HG03442 (cell line): Measurements from ENCODE around the gene WDR35.

Source experiments
- ATAC-seq: cut with Tn5 transposase; IDR thresholded peaks from one replicate; pipeline ENCODE4 v1.9.1; 2021; ENCODE audit warnings: mild to moderate bottlenecking, moderate library complexity; ENCODE audit not compliant: unreplicated experiment

Gene WDR35

DNA sequence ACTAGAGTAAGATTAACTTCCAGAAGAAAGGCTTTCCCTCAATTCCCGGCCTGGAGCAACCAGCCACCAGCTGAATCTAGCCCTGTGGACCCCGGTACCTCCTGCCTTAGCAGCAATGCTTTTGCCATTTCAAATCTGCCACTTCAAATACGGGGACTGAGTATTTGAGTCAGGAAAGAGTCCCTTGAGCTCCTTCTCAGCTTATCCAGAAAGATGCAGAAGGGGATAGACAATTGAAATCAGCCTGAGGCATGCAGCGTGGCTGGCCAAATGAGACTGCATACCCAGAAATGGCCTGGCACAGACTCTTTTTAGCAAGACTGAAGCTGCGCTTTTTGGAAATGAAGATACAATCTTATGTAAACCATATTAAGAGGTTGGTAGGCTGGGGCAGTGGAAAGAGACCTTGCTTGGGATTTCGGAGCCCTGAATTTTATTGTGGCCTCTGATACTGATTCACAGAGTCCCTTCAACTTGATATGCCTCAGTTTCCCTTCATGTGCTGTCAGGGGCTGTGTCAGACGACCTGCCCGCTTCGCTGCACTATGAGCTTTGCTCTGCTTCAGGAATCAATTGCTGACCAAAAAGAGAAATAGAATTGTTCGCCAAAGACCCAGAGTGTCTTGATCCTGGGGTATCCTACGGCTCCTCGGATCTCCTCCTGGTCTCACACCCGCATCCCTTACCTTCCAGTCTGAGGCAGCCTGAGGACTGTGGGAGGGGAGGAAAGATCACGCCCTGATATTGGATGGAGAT lies 21.5 kb upstream of the WDR35 start:
- no peak for ATAC-seq

DNA sequence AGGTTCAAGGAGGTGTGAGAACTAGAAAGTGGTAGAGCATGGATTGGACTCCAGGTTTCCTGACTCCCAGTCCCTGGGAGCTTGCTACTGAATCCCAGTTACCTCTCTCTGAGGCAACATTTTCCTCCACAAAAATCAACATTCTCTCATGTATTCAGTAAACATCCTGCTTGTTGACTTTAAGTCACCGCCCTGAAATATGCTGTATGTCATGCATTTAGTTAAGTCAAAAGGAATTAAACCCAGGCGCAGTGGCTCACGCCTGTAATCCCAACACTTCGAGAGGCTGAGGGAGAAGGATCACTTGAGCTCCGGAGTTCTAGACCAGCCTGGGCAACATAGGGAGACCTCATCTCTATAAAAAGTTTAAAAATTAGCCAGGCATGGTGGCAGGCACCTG lies 18.8 kb upstream of the WDR35 start:
- no peak for ATAC-seq

DNA sequence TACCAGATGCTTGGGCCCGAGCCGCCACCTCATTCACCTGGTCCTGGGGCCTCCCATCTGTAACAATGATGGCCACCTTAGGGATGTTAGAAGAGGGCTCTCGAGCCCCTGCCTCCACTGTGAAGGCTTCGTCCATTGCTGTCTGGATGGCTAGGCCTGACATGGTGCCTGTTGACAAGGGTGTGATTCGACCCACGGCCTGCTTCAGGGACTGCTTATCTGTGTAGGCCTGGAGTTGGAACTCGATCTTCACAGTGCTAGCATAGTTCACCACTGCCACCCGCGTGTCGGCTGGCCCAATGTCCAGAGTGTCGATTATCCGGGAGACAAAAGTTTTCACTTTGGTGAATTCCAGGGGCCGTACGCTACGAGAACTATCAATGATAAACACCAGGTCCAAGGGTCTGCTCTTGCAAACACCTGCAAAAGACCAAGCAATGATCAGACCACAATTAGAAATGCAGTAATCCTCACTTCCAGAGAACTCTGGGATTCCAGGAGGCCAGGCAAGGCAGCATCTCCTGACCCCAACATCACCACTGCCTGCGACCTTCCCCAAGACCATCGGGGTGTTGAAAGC lies 16.1 kb upstream of the WDR35 start:
- no peak for ATAC-seq

DNA sequence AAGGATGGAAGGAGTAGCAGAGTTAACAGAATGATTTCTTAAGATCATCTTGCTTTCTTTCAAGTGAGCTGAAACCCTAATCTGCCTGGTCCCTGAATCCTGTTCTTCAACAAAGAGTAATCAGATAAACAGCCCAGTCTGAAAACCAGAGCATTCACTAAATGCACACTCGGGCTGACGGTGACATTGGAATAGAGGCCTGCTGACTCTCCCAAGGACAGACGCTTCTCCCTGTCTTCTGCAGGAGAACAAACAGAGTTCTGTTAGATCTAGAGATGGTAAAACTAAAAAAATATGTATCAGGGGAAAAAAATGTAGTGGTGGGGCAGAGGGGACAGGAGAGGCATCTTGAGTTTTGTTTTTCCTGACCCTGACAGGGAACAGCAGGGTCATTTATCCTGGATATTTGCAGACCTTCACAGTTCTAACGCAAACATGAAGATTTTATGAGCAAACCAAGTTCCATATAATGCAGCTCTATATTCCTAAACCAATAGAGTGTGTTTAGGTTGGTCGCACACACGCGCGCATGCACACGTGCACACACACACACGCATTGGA lies 15.2 kb upstream of the WDR35 start:
- ATAC-seq, result no peak

DNA sequence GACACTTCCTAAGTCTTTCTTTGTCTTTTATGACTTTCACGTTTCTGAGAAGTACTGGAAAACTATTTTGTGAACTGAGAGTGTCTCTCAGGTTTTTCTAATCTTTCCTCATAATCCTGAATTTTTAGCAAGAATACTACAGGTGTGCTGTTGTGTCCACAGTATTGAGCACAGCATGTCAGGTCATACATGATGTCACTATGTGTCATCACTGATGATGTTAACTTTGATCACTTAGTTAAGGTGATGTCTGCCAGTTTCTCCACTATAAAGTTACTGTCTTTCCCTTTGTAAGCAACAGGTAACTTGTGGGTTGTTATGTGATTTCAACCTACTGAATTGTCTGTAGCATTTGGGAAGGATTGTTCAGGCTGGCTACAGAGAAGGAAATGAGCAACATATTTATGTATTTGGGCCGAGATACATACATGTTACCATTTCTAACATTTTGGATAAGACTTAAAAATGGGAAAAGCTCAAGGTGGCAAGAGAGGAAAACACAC lies 11.5 kb upstream of the WDR35 start:
- no peak for ATAC-seq

DNA sequence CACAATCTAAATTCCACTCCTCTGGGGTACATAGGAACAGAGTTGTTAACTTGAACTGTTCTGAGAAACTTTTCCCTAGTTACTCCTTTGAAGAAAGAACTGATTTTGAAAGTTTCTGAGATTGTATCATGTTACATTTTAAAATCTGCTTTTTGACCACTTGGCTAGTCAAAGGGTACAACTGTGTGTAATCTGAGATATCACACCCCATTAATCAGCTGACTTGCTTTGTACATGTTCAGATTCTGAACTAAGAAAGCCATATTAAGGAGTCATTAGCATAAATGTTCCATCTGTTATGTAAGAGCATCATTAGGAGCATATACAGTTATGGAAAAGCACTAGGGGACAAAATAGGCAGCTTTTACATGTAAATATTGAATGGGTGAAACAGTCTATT lies 3.8 kb upstream of the WDR35 start:
- no peak for ATAC-seq

DNA sequence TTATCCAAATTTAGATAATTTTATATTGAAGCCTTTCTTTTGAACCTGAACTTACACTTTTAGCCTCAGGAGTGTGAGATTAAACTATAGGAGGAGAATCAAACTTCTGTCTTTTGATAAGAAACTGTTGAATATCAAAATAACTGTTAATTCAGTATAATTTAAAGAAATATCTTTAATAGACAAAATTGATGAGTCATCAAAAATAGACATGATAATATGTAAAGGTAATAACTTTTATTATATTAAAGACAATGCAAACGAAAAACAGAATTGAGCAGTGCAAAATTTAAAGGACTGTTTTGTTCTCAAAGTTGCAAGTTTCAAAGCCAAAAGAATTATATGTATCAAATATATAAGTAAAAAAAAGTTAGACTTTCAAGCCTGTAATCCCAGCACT lies 2.0 kb upstream of the WDR35 start:
- no peak for ATAC-seq

DNA sequence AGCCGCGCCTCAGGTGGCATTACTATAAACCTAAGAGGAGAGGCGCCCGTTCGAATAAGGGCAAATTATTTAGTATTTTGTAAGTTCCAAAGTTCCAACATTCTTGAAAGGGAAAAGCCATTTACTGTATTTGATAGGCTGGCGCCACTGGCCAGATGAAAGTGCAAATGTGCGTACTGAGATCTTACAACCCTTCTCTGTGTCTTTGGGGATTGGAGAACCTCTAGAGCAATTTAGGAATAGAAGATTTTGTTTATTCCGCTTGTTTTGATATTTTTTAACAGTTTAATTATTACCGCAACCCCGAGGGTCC lies 467 bp upstream of the WDR35 start:
- no peak for ATAC-seq

DNA sequence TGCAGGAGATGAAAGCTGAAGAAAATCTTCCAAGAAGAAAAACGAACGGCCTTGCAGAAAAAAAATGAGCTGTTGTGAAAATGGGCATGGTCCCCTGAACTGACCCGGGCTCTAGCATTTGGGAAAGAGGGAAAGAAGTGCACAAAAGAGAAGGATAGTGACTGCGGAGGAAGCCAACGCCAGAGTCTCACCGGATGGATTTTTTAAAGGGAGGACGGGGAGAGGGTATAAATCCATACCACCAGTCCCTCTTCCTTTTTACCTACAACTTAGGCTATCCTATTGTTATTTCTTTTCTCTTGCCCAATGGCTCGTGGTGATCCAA lies 601 bp downstream of the WDR35 start:
- no peak for ATAC-seq

DNA sequence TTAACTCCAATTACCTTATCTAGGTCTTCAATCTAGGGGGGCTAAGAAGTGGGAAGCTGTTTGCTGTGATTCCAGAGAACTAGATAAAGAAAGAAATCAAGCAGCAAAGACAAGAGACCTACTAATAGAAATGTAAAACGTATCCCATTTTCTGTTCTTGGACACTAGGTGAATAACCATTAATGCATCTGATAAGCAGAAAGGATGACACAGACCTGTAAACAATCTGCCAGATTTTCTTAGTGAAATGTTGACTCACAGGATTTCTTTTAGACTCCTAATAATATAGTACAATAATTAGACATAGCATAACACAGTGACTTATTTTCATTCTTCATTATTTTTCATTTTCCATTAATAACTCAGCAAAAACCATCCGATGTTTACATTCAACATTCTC lies 1.3 kb downstream of the WDR35 start:
- no peak for ATAC-seq

DNA sequence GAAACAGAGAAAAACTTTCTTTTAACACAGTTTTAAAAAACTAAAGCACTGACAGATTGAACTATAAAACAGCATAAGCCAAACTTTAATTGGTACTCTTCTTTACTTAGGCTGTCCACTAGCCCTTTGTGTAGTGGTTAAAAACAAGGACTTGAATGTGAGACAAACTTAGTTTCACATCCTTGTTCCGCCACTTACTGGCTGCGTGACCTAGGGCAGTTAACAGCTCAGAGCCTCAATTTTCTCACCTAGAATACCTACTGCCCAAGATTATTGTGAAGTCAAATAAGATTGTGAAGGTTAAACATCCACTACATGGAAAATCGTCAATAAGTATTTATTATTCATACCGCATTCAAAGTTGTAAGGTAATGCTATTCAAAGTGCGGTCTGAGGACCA lies 2.0 kb downstream of the WDR35 start:
- peak; percentile 66 for ATAC-seq

DNA sequence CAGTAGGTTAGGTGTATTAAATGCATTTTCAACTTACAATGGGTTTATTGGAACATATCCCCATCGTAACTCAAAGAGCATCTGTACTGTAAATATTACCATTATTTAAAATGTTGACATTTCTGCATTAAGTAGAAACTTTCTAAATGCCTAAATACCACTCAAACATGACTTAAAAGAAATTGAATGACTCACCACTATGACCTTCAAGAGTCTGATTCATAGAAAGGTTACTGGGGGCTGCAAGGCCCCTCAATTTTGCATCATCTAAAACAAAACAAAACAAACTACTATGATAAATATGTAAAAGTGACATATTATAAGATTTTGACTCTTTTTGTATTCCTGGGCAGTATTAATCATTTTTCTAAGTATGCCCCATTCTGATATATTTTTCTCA lies 7.6 kb downstream of the WDR35 start:
- ATAC-seq, result no peak

DNA sequence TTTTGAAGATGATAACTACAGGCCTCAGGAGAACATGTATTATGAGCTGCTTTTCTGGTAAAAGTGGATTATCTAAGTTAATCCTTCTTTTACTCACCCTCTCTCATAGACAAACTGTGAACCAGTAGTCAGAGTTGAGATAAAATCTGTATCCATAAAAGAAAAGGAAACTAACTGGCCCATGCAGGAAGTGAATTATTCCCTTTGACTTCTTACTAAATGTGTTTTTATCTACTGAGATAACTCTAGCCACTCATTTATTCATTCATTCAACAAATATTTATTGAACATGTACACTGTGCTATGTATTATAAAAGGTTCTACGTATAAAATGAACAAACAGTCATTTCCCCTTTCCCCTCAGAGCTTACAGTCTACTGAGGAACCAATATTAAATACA lies 10.0 kb downstream of the WDR35 start:
- no peak for ATAC-seq

DNA sequence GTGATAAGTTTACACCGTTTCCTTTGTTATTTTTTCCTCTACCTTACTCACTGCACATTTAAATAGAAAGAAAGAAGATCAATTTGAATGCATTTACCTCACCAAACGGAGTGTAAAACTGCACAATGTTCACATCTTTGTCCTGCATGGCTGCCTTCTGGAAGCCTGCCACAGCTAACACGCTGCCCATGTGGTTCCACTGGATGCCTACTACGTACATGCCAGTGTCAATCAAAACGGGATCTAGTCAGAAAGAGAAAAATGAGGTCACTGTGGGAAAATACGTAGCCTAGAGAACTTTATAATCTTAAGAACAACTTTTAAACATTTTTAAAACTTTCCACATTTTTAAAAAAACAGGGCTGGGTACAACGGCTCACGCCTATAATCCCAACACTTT lies 16.4 kb downstream of the WDR35 start:
- no peak for ATAC-seq

DNA sequence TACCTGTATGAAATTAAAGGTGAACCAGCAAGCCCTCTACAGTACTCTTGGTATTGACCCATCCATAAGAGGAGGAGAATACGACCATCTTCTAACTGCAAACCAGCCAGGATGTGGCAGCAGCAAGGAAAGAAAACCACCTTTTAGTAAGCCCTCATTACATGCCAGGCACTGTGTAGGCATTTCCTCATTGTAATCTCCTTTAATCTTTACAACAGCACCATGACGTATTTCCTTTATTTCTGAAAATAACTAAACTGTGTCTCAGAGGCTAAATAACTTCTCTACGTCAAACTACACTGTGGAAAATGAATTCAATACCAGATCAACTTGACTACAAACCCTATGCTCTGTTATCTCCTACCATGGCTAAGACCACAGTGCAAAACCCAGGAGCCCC lies 18.2 kb downstream of the WDR35 start:
- no peak for ATAC-seq

DNA sequence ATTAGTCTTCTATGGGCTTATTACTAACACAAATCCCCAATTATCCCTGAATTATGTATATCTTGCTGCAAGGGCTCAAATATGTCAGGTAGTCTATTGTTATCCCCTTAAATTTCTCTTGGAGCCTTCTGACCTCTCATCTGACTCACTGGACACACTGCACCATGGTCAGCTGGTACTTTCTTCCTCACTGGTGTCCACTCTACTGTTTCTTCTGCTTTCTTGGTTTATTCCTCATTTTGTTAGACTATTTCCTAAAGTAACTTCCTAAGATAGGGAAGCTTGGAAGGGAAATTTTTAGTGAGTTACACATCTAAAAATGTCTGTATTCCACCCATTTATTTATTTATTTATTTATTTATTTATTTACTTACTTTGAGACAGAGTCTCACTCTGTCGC lies 26.5 kb downstream of the WDR35 start:
- no peak for ATAC-seq

DNA sequence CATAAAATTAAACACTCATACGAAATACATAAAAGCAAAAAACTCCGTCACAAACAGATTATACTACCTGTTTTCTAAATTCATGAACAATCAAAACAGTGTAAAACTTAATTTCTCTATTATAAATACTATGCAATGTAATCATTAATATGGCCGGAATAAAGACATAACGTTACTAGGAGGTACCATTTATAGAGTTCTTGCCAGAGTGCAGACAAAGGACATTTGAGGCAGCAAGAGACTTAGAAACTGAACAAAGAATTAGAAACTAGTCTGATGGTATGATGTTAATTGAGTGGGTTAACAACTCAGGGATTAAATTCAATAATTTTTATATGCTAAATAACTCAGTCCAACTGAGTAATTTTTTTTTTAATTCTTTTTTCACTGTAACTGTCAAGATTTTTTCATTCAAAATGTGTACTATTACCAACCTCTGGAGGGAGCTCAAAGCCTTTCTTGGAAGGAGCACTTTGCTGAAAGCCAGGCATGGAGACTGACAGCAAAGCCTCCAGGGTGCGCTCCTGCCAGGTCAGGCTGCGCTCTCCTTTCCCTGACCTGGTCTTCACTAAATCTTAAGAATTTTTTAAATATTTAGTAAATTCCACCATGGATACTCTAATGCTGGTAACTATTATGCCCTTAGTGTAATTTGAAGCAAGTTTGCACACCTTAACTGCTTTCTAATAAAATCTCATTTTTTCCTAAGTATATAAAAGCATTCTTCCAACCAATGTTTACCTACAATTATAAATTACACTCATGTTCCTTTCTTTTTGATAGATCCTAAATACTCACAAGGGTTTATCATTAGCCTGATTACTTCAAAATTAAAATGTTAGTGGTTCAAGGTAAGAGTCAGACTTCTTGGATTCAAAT lies 34.1 kb downstream of the WDR35 start:
- peak; percentile 77 for ATAC-seq

DNA sequence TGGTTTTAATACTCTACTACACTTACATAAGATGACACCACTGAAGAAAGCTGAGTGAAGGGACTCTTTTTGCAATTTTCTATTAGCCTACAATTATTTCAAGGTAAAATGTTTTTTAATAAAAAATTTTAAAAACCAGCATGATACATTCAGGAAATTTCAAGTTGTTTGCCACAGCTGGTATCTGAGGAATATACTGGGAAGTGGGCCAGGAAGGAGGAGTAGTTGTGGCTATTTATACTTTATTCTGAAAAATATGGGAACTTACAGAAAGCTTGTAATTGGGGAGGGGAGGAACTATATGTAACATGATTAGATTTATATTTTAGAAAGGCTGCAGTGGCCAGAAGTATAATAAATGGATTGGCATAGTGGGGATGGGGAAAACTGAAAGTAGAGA lies 40.8 kb downstream of the WDR35 start:
- ATAC-seq, result no peak

DNA sequence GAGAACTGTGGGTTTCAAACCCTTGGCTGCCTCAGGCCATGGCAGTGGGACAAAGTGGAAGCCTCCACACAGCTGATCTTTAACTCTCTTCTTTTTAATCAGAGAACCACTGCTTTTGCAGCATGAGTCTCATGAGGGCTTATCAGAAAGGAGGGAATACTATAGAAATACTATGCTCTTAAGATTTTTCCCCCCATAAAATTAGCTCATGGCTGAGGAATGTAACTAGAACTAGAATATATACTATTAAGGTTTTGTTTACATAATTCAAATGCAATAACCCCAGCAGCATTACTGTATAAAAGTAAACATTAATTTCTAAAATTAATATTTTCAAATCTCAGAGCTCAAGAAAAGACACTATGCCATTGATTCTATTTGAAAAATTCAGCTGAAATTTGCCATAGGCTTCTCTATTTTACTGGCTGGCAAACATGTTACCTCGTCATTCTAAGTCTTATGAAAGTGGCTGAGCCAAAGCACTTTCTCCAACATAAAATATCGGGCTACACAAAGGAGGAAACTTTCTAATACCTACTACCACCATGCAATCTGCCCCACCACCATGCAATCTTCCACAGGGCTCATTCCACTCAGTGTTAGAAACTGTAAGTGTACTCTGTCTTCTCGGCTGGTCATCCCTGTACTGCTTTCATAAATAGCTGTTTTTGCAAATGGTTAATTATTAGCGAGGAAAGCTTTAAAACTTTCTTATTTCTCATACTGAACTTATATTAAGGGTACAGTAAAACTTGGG lies 42.5 kb downstream of the WDR35 start:
- no peak for ATAC-seq

DNA sequence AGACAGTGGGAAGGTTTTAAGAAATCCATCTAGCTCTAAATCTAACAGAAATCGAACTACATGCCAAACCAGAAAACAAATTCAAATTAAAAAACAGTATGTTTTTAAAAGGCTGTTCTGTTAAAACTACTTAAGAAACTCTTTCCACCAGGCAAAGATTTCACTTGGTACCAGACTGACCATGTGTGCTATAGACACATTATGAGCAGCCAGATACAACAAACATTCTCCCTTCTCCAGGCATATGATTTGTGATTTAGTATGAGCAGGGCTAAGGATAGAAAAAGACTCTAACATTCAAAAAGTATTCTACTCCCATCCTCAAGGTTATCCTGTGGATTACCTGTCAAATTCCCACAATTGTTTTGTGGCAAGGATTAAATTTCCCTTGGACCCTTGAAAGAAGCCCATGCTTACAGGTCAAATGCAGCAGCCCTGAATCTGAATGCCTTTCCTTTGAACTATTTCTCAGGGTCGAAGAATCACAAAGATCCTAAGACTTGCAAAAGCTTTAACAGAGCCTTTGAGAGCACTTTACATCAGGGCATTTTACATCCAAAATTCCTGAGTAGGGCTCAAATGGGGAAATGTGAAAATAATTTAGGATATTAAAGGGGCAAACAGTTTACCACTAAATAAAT lies 45.6 kb downstream of the WDR35 start:
- ATAC-seq, result no peak

DNA sequence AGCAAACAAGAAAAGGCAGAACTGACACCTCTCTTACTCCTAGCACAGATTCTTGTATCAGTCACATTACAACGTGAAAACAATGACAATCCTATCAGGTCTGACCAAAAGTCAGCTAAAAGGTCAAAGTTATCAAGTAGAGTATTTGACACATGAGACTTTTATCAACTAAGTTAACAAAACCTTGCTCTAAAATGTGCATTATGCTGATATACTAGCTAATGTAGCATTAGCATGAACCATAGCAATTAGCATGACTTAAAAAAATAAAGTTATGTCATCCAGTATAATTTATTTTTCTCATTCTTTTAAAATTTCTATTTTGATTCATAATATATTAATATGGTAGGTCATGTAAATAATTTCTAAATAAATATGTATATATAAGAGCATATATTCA lies 46.7 kb downstream of the WDR35 start:
- no peak for ATAC-seq
